PC-3 (cell line): Measurements from ENCODE around the gene GADD45GIP1. TPM values are rescaled to one million over a fixed set of nuclear protein-coding genes. Genes with fewer than 3 reads are reported as not detected.

Experiments
- ATAC-seq: fragments of 200-7000 bp; cut with Tn5 transposase; 2 replicates; pipeline ENCODE4 v1.9.1; 2020; ENCODE audit warnings: mild to moderate bottlenecking, moderate library complexity
- BruUV-seq: library from RNA; stranded (reverse); fragments of 400-500 nt; replicated peaks from 2 replicates; lab custom pipeline; 2021; lab: Mats Ljungman, UMichigan
- CTCF ChIA-PET: fragments of 300-600 bp; sonication (Branson Sonifier 250); formaldehyde crosslinking; loops from one replicate; lab custom pipeline; 2022; ENCODE audit warnings: antibody characterized with exemption; lab: Charles Lee
- POLR2A ChIA-PET: fragments of 300-600 bp; sonication (Branson Sonifier 250); formaldehyde crosslinking; loops from one replicate; lab custom pipeline; 2022; ENCODE audit warnings: antibody characterized with exemption; ENCODE audit not compliant: unreplicated experiment; lab: Charles Lee
- DNase-seq: peaks from one replicate; pipeline ENCODE4 v3.0.0-alpha.2; 2015
- H2AFZ ChIP-seq: fragments of 300-600 bp; sonication (generic); 2 replicates; pipeline ENCODE4 v1.6.0; 2016; ENCODE audit warnings: antibody characterized with exemption, low read length
- H3F3A ChIP-seq: fragments of 300-600 bp; sonication (generic); one replicate; pipeline ENCODE4 v1.6.0; 2017; ENCODE audit warnings: antibody characterized with exemption, low read length, control low read depth, mild to moderate bottlenecking; ENCODE audit not compliant: unreplicated experiment
- H3K27ac ChIP-seq: fragments of 300-600 bp; sonication (generic); 2 replicates; pipeline ENCODE4 v1.5.1; 2016; ENCODE audit warnings: mild to moderate bottlenecking, low read length
- H3K27me3 ChIP-seq: fragments of 300-600 bp; sonication (generic); 2 replicates; pipeline ENCODE4 v1.6.1; 2016; ENCODE audit warnings: low read length, mixed read lengths
- H3K36me3 ChIP-seq: fragments of 300-600 bp; sonication (generic); 2 replicates; pipeline ENCODE4 v1.6.1; 2016; ENCODE audit warnings: low read depth, mixed run types, low read length, mixed read lengths
- H3K4me1 ChIP-seq: fragments of 300-600 bp; sonication (generic); 2 replicates; pipeline ENCODE4 v1.5.1; 2016; ENCODE audit warnings: low read length; ENCODE audit not compliant: insufficient read depth
- H3K4me2 ChIP-seq: fragments of 300-600 bp; sonication (generic); 2 replicates; pipeline ENCODE4 v1.6.0; 2016; ENCODE audit warnings: low read length
- H3K4me3 ChIP-seq: fragments of 300-600 bp; sonication (generic); 2 replicates; pipeline ENCODE4 v1.5.1; 2016; ENCODE audit warnings: mild to moderate bottlenecking, low read length, mixed read lengths
- H3K79me2 ChIP-seq: fragments of 300-600 bp; sonication (generic); 2 replicates; pipeline ENCODE4 v1.6.1; 2017; ENCODE audit warnings: low read length, mixed read lengths
- H3K9ac ChIP-seq: fragments of 300-600 bp; sonication (generic); 2 replicates; pipeline ENCODE4 v1.6.0; 2016; ENCODE audit warnings: mild to moderate bottlenecking, low read length
- H3K9me2 ChIP-seq: fragments of 300-600 bp; sonication (generic); replicated peaks from 2 replicates; pipeline ENCODE4 v1.6.1; 2016; ENCODE audit warnings: mixed run types, low read length, mixed read lengths
- H3K9me3 ChIP-seq: fragments of 300-600 bp; sonication (generic); 2 replicates; pipeline ENCODE4 v1.6.1; 2016; ENCODE audit warnings: low read length, mixed read lengths
- H4K20me1 ChIP-seq: fragments of 300-600 bp; sonication (generic); 2 replicates; pipeline ENCODE4 v1.6.1; 2016; ENCODE audit warnings: low read length, mixed read lengths
- CTCF ChIP-seq: fragments of 300-600 bp; sonication (generic); conservative IDR thresholded peaks from 2 replicates; pipeline ENCODE4 v1.5.1; 2017; ENCODE audit warnings: antibody characterized with exemption, low read depth, mild to moderate bottlenecking, low read length
- EZH2 ChIP-seq: fragments of 300-600 bp; sonication (generic); IDR thresholded peaks from one replicate; pipeline ENCODE4 v1.6.1; 2017; ENCODE audit warnings: antibody characterized with exemption, mild to moderate bottlenecking, low read length; ENCODE audit not compliant: unreplicated experiment
- EZH2phosphoT487 ChIP-seq: fragments of 300-600 bp; sonication (generic); IDR thresholded peaks from 2 replicates; pipeline ENCODE4 v1.6.1; 2018; ENCODE audit warnings: mild to moderate bottlenecking, antibody characterized with exemption, low read length, borderline replicate concordance
- intact Hi-C: fragments of 100-400 bp; cut with micrococcal nuclease; formaldehyde crosslinking; loops from 2 replicates; pipeline ENCODE4 v1.9.0; 2023
- total RNA-seq: library from RNA; depleted of rRNA; stranded (reverse); fragments of >200 nt; gene quantifications from 2 replicates; pipeline ENCODE4 v1.2.3, GENCODE V29; 2014

GADD45GIP1 gene
- total RNA-seq, 1 experiment from 2014 or later = 219 TPM

GRCh38 chr19:12937093-12937926, 19.7 kb downstream of the GADD45GIP1 start:
- Histone ChIP-seq H3K9me2 (no peaks in the 10 kb centered on the region), H3K36me3 (peaks cover 37% of the 10 kb centered on the region), H3K27ac (peak overlapping the region; percentile 36), H3K9ac (peak overlapping the region; percentile 77), H3K4me3 (peak overlapping the region; percentile 95), H3K9me3 (no peaks in the 10 kb centered on the region), H4K20me1 (peaks cover 36% of the 10 kb centered on the region), H2AFZ (peak overlapping the region; percentile 87), H3K4me1 (peaks cover 36% of the 10 kb centered on the region), H3K79me2 (peaks cover 54% of the 10 kb centered on the region), H3F3A (peaks cover 15% of the 10 kb centered on the region), H3K4me2 (peak overlapping the region; percentile 92), H3K27me3 (no peaks in the 10 kb centered on the region)
- DNase-seq (no peak), ATAC-seq (no peak)
- CTCF ChIA-PET = interaction anchor here (0.5 kb wide), 1 partner anchor 1013 kb away, joined by 5 read pairs; no protein-coding TSS in a partner anchor
- intact Hi-C loops = no loop called here
- TF ChIP-seq EZH2phosphoT487 (no peak), EZH2 (no peak), CTCF (no peak)
- POLR2A ChIA-PET = no interaction called here
- TSS peak; percentile 41 for BruUV-seq

GRCh38 chr19:12936582-12936981, 20.4 kb downstream of the GADD45GIP1 start:
- no peak for ATAC-seq
- peaks cover 33% of the 10 kb centered on the region for H4K20me1 ChIP-seq
- POLR2A ChIA-PET = no interaction called here
- peaks cover 15% of the 10 kb centered on the region for H3F3A ChIP-seq
- intact Hi-C loops = no loop called here
- no TSS peak for BruUV-seq
- no peak overlapping the region for H3K4me3 ChIP-seq
- DNase-seq = no peak
- H3K9me2 ChIP-seq = no peaks in the 10 kb centered on the region
- peaks cover 32% of the 10 kb centered on the region for H3K36me3 ChIP-seq
- no peak overlapping the region for H3K4me2 ChIP-seq
- TF ChIP-seq EZH2phosphoT487 (no peak), EZH2 (no peak), CTCF (no peak)
- peaks cover 40% of the 10 kb centered on the region for H3K4me1 ChIP-seq
- peaks cover 57% of the 10 kb centered on the region for H3K79me2 ChIP-seq
- H3K27ac ChIP-seq = no peak overlapping the region
- no peaks in the 10 kb centered on the region for H3K27me3 ChIP-seq
- no peak overlapping the region for H3K9ac ChIP-seq
- CTCF ChIA-PET = no interaction called here
- no peaks in the 10 kb centered on the region for H3K9me3 ChIP-seq
- H2AFZ ChIP-seq = no peak overlapping the region

GRCh38 chr19:12935071-12935470, 22.0 kb downstream of the GADD45GIP1 start:
- H3F3A ChIP-seq = peaks cover 6% of the 10 kb centered on the region
- H3K79me2 ChIP-seq = peaks cover 57% of the 10 kb centered on the region
- no peak overlapping the region for H2AFZ ChIP-seq
- no peaks in the 10 kb centered on the region for H3K9me2 ChIP-seq
- no peak overlapping the region for H3K9ac ChIP-seq
- POLR2A ChIA-PET = no interaction called here
- peaks cover 29% of the 10 kb centered on the region for H3K36me3 ChIP-seq
- no peak for TF ChIP-seq EZH2phosphoT487
- TF ChIP-seq EZH2 = no peak
- no peak for TF ChIP-seq CTCF
- no peaks in the 10 kb centered on the region for H3K27me3 ChIP-seq
- no TSS peak for BruUV-seq
- CTCF ChIA-PET = no interaction called here
- H3K4me3 ChIP-seq = no peak overlapping the region
- no peak overlapping the region for H3K4me2 ChIP-seq
- no peak for ATAC-seq
- H3K27ac ChIP-seq = no peak overlapping the region
- peaks cover 20% of the 10 kb centered on the region for H4K20me1 ChIP-seq
- no peaks in the 10 kb centered on the region for H3K9me3 ChIP-seq
- DNase-seq = no peak
- intact Hi-C loops = no loop called here
- peaks cover 28% of the 10 kb centered on the region for H3K4me1 ChIP-seq
